Body of pancreas (tissue), 4 donors: ENCODE measurements around the gene MAP4K4. TPM values are rescaled to one million over a fixed set of nuclear protein-coding genes. Genes with fewer than 3 reads are reported as not detected.
"Not testable (repeated sequence)": the region's sequence is repeated elsewhere in the genome, so short reads cannot be mapped to it uniquely, and the experiment has no call there.

Experiments used
- ATAC-seq: fragments of 150-250 bp; one replicate; pipeline ENCODE4 v1.9.1; 2016
- DNase-seq, 4 donors: peaks; one replicate each; pipeline ENCODE4 v3.0.0-alpha.2; 2019
- H3K27ac ChIP-seq, 4 donors: fragments of 200-600 bp; sonication (generic); 1 replicate in 3 of 4; 2 replicates in 1 of 4; pipeline versions ENCODE4 v1.5.1 to v1.6.1; 2016 to 2019; ENCODE audit warnings: mild to moderate bottlenecking in 1 of 4, mixed read lengths in 1 of 4, moderate library complexity in 1 of 4
- H3K27me3 ChIP-seq, 2 donors: fragments of 200-600 bp; sonication (generic); one replicate each; pipeline ENCODE4 v1.6.0; 2016; ENCODE audit warnings: mild to moderate bottlenecking in 1 of 2
- H3K36me3 ChIP-seq, 2 donors: fragments of 200-600 bp; sonication (generic); replicated peaks in 1 of 2; 2 replicates each; pipeline ENCODE4 v1.5.1; 2016; ENCODE audit warnings: low read depth in 2 of 2; ENCODE audit not compliant: insufficient read depth in 1 of 2
- H3K4me1 ChIP-seq: fragments of 200-600 bp; sonication (generic); one replicate; pipeline ENCODE4 v1.6.0; 2016
- H3K4me3 ChIP-seq, 2 donors: fragments of 200-600 bp; sonication (generic); 1 replicate in 1 of 2; 2 replicates in 1 of 2; pipeline ENCODE4 v1.5.1; 2016 to 2019
- H3K9me3 ChIP-seq, 3 donors: fragments of 200-600 bp; sonication (generic); 1 replicate in 2 of 3; 2 replicates in 1 of 3; pipeline ENCODE4 v1.5.1; 2016
- CTCF ChIP-seq, 7 experiments: fragments of 450-650 bp in 4 of 7; fragments of 200-600 bp in 3 of 7; sonication (generic) in 3 of 7; IDR thresholded peaks; one replicate each; pipeline ENCODE4 v1.5.1; 2016 to 2019; ENCODE audit warnings: antibody characterized with exemption in 7 of 7
- POLR2A ChIP-seq, 3 donors: fragments of 450-650 bp; IDR thresholded peaks; one replicate each; pipeline ENCODE4 v1.6.1; 2016; ENCODE audit warnings: antibody characterized with exemption in 3 of 3, mild to moderate bottlenecking in 2 of 3
- WGBS, 2 donors: methylation state at CpG; one replicate each; pipeline ENCODE4 v1.1.5; 2017; 5-methylcytosine and 5-hydroxymethylcytosine counted together
- intact Hi-C: fragments of 100-400 bp; cut with DNase I; formaldehyde crosslinking; loops from one replicate; pipeline ENCODE4 v1.15.1; 2023
- total RNA-seq, 2 donors: library from RNA; depleted of rRNA; stranded (reverse); fragments of >200 nt; gene quantifications; one replicate each; pipeline ENCODE4 v1.1.0, GENCODE V29; 2016

MAP4K4 gene
- total RNA-seq, 2 donors from 2014 or later: 22.1 to 25.1 TPM

DNA sequence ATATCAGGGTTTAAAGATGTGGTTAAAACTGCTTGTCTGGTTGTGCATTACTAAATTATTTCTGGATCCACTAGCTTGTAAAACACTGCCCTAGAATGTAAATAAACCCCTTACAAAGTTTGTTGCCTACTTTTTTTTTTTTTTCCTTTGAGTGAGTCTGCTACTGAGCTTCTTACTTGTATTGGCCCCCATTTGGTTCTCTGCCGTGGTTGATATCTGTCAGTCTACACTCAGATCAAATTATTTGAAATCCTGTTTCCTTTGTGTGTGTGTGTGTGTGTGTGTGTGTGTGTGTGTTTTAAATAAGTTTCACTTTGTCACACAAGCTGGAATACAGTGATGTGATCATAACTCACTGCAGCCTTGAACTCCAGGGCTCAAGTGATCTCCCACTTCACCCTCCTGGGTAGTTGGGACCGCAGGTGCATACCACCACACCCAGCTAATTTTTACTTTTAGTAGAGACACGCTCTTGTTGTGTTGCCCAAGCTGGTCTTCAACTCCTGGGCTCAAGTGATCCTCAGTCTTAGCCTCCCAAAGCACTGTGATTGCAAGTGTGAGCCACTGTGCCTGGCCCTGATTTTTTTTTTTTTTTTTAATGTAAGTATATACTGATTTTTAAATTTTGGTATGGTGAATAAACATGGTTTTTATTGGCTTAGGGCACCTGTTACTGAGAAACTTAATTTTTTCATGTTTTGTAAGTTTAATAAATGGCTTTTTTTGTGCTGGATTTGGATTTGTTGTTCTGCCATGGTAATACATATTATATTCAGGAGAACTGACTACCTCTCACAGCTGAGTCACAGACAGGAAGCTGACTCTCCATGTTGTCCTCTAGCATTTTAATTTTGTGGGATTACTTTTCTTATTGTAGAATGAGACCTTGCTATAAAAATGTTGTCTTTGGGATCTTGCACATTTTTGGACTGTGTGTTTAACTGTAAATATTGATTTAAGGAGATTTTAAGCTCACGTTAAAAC lies 48.5 kb downstream of the MAP4K4 start:
- no peak for DNase-seq
- 63 to 71% methylated on average over 4 of the region's 4 CpGs for WGBS, 2 donors
- H3K4me3 ChIP-seq: no peak overlapping the region
- no peak for TF ChIP-seq POLR2A (IDR thresholded peaks at IDR 0.05)
- no peak for TF ChIP-seq CTCF (IDR thresholded peaks at IDR 0.05)
- intact Hi-C loops: no loop called here
- H3K36me3 ChIP-seq: no peaks in the 10 kb centered on the region
- H3K9me3 ChIP-seq: no peaks in the 10 kb centered on the region
- H3K27ac ChIP-seq: peak overlapping the region in 1 of 4 donors; percentile 44
- H3K4me1 ChIP-seq: peaks cover 60% of the 10 kb centered on the region
- no peaks in the 10 kb centered on the region for H3K27me3 ChIP-seq
- ATAC-seq: no peak

- TF ChIP-seq CTCF (IDR thresholded peaks at IDR 0.05) (no peak), POLR2A (IDR thresholded peaks at IDR 0.05) (no peak)
- no peak overlapping the region for H3K27ac ChIP-seq
- intact Hi-C loops: no loop called here
- 9 to 18% methylated on average over 1 of the region's 1 CpG for WGBS, 2 donors
- peaks cover 57% of the 10 kb centered on the region for H3K4me1 ChIP-seq
- ATAC-seq: no peak
- H3K9me3 ChIP-seq: no peaks in the 10 kb centered on the region
- no peaks in the 10 kb centered on the region for H3K36me3 ChIP-seq
- no peaks in the 10 kb centered on the region for H3K27me3 ChIP-seq
- no peak overlapping the region for H3K4me3 ChIP-seq
- DNase-seq: no peak
These were observed 50.5 kb downstream of the MAP4K4 start for GRCh38 chr2:101748000-101748399.

GRCh38 chr2:101748462-101748861 lies 51.0 kb downstream of the MAP4K4 start:
- H3K9me3 ChIP-seq, H3K4me3 ChIP-seq, DNase-seq, H3K27ac ChIP-seq, intact Hi-C loops, ATAC-seq, H3K27me3 ChIP-seq, H3K36me3 ChIP-seq: not testable (repeated sequence)
- 85 to 90% methylated on average over 3 to 4 of the region's 4 CpGs for WGBS, 2 donors
- peaks cover 56% of the 10 kb centered on the region for H3K4me1 ChIP-seq

GRCh38 chr2:101750688-101751087 lies 53.2 kb downstream of the MAP4K4 start:
- ATAC-seq (no peak), DNase-seq (no peak)
- Histone ChIP-seq H3K27ac (no peak overlapping the region), H3K27me3 (no peaks in the 10 kb centered on the region), H3K36me3 (no peaks in the 10 kb centered on the region), H3K9me3 (no peaks in the 10 kb centered on the region), H3K4me1 (peaks cover 65% of the 10 kb centered on the region), H3K4me3 (no peak overlapping the region)
- 92 to 96% methylated on average over 3 of the region's 3 CpGs for WGBS, 2 donors
- TF ChIP-seq POLR2A (IDR thresholded peaks at IDR 0.05): no peak
- no peak for TF ChIP-seq CTCF (IDR thresholded peaks at IDR 0.05)
- intact Hi-C loops: no loop called here

DNA sequence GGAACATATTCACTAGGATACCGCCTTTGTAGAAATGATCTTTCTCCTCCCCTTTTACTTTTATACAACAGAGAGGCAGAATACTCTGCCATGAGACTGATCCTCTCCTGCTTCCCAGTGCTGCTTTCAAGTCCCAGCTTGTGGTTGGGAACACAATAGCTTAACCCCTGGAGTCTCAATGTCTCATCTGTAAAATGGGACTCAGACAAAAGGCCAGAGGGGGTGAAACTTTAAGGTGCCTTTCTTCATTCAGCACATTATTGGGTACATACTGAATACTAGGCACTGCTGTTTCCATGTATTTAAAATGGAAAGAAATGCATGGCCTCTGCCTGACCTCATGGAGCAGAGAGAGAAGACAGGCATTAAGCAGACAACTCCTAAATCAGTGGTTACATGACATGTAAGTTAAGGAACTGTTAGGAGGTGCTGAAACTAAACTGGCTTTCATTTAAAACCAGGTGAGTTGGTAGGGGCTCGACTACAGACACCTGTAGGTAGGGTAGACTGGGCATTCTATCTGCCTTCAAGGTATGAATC lies 53.8 kb downstream of the MAP4K4 start:
- no peak for DNase-seq
- Histone ChIP-seq H3K27me3 (no peaks in the 10 kb centered on the region), H3K4me3 (no peak overlapping the region), H3K27ac (no peak overlapping the region), H3K36me3 (no peaks in the 10 kb centered on the region), H3K9me3 (no peaks in the 10 kb centered on the region), H3K4me1 (peaks cover 59% of the 10 kb centered on the region)
- ATAC-seq: no peak
- 92 to 93% methylated on average over 2 of the region's 2 CpGs for whole genome bisulfite sequencing, 2 donors
- intact Hi-C loops: no loop called here
- no peak for TF ChIP-seq POLR2A (IDR thresholded peaks at IDR 0.05)
- TF ChIP-seq CTCF (IDR thresholded peaks at IDR 0.05): no peak
